Cardiac fibroblast (primary cell): Measurements from ENCODE around the gene TAGAP.
"Not testable (repeated sequence)": the region's sequence is repeated elsewhere in the genome, so short reads cannot be mapped to it uniquely, and the experiment has no call there.

Experiments
- DNase-seq, 2 donors: peaks; one replicate each; pipeline versions ENCODE4 v3.0.0 to v3.0.0-alpha.2; 2010; ENCODE audit warnings: low read depth in 2 of 2
- H3K4me3 ChIP-seq, 2 donors: replicated peaks in 1 of 2; 1 replicate in 1 of 2; 2 replicates in 1 of 2; pipeline ENCODE4 v1.5.1; 2011; ENCODE audit warnings: low read depth in 2 of 2, low read length in 2 of 2, mild to moderate bottlenecking in 2 of 2, moderate library complexity in 1 of 2
- CTCF ChIP-seq: IDR thresholded peaks from one replicate; pipeline ENCODE4 v1.5.1; 2011; ENCODE audit warnings: low read depth, mild to moderate bottlenecking, low read length, inconsistent platforms

Gene TAGAP

GRCh38 chr6:159041181-159041580, 3.6 kb downstream of the TAGAP start:
- no peak for TF ChIP-seq CTCF
- DNase-seq = no peak
- H3K4me3 ChIP-seq = no peak overlapping the region

GRCh38 chr6:159039885-159040258, 4.9 kb downstream of the TAGAP start:
- H3K4me3 ChIP-seq = no peak overlapping the region
- no peak for DNase-seq
- TF ChIP-seq CTCF = no peak

- TF ChIP-seq CTCF = no peak
- H3K4me3 ChIP-seq = no peak overlapping the region
- peak; percentile 5 to 24 for DNase-seq
Measured at GRCh38 chr6:159038914-159039884, 5.6 kb downstream of the TAGAP start.

- DNase-seq, H3K4me3 ChIP-seq: not testable (repeated sequence)
Measured at GRCh38 chr6:159038318-159038717, 6.5 kb downstream of the TAGAP start.

- DNase-seq = no peak
- TF ChIP-seq CTCF = no peak
- H3K4me3 ChIP-seq = no peak overlapping the region
Measured at GRCh38 chr6:159037756-159038290, 7.0 kb downstream of the TAGAP start.

GRCh38 chr6:159036673-159037072, 8.1 kb downstream of the TAGAP start:
- DNase-seq = no peak
- TF ChIP-seq CTCF = no peak
- no peak overlapping the region for H3K4me3 ChIP-seq

GRCh38 chr6:159035891-159036290, 8.9 kb downstream of the TAGAP start:
- no peak for TF ChIP-seq CTCF
- no peak overlapping the region for H3K4me3 ChIP-seq
- DNase-seq = no peak
